GM21526 (cell line): ENCODE data around the gene ARL4A.
A peak's percentile ranks its signal among the peaks of the same experiment; 100 is the strongest.
"Not testable (repeated sequence)": the region's sequence is repeated elsewhere in the genome, so short reads cannot be mapped to it uniquely, and the experiment has no call there.

Experiments used
- ATAC-seq: cut with Tn5 transposase; IDR thresholded peaks from one replicate; pipeline ENCODE4 v1.9.1; 2021; ENCODE audit warnings: moderate library complexity; ENCODE audit not compliant: unreplicated experiment, low FRiP score

The ARL4A gene, protein sequence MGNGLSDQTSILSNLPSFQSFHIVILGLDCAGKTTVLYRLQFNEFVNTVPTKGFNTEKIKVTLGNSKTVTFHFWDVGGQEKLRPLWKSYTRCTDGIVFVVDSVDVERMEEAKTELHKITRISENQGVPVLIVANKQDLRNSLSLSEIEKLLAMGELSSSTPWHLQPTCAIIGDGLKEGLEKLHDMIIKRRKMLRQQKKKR

DNA sequence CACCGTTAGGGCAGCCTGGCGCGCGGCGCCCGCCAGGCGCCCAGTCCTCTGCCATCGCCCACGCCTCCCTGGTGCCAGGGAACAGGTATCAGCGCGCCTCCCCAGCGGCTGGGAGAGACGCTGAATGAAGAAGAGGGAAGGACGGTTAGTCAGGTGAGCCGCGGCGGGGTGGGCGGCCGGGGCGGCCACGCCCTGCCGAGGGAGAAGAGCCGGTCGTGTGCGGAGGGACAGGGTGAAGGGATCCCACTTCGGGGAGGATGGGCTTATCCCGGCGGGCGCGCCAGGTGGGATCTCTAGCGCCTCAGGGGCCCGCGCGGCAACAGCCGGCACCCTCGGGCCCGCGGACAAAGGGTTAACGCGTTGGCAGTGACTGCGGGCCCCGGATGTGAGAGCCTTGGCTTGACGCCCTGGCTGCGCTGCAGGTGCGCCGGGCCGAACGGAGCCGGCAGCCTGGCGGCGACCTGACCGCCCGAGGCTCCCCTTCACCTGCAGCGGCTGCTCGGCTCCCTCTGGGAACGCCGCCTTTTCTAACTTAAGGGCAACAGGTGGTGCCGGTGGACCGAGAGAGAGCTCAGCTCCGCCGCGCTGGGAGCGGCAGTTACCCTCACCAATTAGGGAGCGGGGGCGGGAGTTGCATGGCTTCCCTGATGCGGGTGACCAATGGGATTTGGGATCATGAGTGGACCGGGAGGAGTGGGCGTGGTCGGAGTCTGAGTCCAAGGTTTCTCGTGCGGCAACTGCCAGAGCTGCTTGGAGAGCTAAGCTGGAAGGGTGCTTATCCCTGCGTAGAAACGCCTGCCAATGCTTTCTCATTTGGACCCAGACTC, at the start of gene ARL4A:
TSS of gene ARL4A (plus strand) at position 743 of the 827 bp plus-strand sequence. CDS start 622 bp downstream, outside the sequence.
- ATAC-seq, result peak; percentile 89

DNA sequence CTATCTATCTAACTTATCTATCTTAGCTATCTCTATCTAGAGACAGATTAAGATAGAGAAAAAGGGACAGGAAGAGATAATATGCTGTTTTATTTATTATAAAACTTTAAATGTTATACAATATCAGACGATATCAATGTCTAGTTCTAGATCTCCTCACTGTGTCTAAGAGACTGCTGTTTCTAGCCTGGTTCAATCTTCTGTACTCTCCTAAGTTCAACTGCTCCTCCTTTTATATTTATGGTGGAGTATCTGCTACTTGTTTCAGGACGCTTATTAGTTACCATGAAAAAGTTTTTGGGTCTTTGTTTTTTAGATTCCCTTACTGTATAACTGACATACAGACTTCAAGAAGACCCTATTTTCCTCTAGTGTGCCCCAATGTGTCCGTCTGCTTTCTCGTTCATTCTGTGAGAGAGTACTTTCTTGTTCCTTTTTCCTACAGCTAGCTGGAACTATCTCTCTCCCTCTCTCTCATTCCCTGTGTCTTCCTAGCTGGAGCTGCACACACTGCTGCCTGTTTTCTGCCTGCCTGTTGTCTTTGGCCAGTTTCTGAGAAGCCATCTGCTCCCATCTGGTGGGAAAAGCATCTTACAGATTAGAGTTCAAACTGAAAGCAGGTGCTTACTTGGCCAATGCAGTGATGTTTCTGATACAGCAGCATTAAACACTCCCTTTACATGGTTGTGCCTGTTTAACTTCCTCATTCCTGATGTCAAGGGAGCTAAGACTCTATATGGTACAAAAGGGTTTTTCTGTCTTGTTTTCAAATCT, 49.4 kb upstream of the ARL4A start:
- no peak for ATAC-seq

DNA sequence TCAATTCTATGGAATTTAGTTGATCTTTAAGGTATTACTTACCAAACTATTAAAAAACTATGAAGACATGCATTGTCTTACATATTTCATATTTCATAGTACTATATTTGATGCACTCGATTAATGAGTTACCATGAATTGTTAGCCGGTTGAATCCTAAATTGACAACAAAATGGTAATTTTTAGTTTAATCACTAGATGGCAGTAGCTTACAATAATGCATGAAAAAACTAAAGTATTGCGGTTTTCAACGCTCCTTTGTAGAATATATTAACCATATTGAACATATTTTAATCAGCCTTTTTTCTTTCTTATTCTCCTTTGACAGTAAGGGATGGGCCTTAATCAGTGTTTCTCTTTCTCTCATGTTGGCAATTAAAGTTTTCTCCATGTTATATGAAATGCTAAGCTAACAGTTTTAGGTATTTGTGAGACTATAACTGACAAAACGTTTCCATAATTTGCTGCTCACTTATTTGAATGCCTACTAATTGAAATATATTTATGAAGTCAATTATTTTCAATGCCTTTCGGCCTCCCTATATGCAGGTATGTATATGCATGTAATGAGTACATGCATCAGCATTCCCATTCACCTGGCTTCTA, 48.5 kb upstream of the ARL4A start:
- peak; percentile 49 for ATAC-seq

DNA sequence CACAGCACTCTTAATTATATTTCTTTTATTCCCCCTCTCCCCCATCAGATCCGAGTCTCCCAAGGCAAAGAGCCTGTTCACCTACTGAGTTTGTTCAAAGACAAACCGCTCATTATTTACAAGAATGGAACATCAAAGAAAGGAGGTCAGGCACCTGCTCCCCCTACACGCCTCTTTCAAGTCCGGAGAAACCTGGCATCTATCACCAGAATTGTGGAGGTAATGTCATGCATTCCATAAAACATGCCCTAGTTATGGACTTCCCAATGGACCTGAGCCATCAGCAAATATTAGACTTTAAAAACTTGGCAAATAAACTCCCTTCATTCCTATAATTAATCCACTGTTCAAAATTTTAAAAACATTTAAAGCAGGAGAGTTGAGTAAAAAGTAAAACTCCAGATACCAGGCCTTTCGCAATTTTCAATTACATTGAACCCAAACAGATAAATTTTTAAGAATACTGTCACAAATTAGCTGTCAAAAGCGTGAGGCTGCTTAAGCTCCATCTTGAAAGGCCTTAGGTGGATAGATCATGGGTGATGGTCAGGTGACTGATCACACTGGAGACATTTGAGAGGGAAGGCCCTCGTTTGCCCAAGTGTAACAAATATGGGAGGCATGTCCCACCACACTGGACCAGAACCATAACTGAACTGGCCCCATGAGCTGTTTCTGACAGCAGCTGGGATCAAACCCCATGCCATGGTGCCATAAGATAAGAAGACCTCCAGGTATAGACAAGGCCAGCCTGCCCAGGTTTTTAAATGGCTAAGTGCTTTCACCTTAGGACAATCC, 46.9 kb upstream of the ARL4A start:
- no peak for ATAC-seq

DNA sequence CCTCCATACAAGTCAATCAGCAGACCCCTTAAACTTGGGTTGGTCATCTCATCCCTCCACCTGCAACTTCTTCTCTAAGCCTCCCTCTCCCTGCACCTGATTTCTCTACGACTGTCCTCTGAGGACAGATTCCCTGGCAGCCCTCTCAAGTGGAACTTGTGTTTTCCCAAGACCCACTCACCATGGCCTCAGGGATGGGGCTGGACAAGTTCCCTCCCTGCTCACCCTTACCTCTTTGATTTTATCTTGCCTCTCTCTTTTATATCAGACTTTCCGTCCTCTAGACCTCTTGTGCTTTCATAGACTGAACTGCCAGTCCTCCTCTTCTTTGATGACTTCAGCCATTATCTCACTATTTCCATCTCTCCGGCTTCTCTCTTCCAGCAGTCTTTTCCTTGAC, 46.2 kb upstream of the ARL4A start:
- ATAC-seq, result no peak

DNA sequence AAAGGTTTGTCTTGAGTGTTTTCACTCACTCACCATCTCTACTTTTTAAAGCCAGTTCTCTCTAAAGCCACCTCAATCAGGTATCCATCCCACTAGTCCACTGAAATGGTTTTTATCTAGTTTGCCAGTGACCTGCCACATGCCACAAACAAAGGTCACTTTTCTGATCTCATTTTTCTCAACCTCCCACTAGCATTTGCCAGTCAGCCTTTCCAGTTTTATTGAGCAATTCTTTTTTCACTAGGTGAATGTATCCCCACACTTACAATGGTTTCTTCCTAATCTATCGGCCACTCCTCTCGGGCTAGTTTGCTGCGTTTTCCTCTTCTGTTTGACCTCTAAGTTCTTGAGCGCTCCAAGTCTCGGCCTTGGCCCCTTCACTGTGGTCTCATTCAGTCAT, 44.9 kb upstream of the ARL4A start:
- no peak for ATAC-seq

DNA sequence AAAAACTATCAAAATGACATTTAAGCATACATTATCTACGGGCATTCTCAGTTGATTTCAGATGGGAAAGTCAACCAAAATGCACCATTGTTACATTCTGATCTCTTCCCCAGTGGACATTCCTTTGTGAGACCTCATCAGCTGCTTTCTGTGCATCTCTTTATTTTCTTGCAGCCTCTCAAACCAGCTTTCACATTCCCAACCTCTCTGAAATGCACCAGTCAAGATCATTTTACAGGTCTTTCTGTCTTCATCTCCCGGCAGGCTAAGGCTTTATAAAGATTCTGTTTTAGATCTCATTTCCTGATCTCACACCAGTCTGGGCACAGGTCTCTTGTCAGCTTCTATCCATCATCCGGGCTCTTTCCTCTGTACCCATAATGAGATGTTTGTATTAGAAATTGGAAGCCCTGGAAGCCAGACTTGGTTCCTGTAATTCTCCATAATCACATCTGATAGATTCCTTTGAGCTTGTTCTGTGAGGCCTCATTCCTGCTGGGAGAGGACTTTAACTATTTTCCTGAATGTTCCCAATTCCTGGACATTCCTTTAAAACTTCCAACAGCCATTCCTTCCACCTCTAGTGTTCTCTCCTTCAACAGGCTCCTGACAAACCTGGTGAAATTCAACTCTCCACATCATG, 44.3 kb upstream of the ARL4A start:
- ATAC-seq, result no peak

DNA sequence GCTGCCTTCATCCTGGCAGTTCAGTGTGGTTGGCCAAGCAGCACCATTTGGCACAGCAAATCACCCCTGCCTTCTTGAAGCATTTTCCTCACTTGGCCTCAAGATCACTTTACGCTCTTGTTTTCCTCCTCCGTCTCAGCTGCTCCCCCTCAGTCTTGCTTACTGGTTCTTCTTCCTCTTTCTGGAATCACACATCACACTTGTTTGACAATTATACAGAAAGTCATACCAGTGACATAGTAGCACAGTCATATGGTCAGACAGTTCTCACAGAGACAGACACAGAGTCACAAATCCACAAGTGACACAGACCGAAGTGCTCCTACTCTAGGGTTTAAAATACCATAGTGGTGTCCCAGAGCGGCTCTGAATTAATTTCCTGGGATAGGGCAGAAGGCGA, 43.8 kb upstream of the ARL4A start:
- ATAC-seq, result no peak

DNA sequence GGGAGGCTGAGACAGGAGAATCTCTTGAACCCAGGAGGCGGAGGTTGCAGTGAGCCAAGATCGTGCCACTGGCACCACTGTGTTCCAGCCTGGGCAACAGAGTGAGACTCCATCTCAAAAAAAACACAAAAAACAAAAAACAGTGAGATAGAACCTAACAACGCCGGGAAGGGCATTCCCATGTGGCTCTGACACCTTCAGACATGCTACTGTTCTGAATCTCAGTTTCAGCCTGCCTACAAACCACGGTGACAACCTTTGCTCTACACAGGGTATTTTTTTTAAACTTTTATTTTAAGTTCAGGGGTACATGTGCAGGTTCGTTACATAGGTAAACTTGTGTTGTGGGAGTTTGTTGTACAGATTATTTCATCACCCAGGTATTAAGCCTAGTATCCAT, 42.2 kb upstream of the ARL4A start:
- not testable (repeated sequence) for ATAC-seq

DNA sequence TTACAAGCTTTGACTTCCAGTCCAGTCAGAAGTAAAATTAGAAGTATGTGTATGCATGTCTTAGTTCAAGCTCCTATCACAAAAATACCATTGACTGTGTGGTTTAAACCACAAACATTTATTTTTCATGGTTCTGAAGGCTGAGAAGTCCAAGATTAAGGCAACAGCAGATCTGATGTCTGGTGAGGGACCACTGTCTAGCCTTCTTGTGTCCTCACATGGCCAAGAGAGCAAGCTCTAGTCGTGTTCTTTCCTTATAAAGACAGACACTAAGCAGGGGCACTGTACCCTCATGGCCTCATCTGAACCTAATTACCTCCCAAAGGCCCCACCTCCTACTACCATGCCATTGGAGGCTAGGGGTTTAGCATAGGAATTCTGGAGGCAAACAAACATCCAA, 41.3 kb upstream of the ARL4A start:
- no peak for ATAC-seq

DNA sequence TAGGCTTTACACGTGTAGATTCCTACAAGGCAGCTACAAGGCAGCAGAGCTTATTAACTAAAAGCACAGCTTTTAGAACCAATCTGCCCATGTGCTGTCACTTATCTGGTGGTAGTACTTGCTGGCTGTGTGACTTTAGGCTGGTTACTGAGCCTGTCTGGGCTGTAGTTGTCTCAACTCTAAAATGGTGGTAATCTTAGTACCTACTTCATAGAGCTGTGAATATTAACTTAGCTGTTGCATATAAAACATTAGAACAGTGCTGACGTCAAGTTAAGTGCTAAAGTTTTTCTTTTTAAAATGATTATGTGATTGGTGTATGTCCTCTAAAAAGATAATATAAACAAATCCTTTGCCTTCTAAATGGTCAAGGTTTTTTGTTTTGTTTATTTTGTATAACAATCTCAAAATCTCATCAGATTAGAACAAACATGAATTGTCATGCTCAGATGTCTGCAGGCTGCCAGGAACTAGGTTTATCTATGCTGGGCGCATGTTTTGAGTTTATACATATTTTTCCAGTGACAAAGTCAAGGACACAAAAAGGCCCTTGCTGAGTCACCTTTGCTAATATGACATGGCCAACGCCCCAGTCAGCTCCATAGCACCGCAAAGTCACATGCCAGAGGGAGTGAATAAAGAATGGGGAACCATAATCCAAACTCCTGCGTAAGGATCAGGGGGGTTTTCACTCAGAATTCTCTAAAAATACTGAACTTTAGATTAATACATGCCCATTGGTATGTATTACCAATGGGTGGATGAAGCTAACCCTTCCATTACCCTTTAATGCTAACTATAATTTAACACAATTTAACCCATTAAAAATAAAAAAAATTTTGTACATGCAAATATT, 39.8 kb upstream of the ARL4A start:
- no peak for ATAC-seq

DNA sequence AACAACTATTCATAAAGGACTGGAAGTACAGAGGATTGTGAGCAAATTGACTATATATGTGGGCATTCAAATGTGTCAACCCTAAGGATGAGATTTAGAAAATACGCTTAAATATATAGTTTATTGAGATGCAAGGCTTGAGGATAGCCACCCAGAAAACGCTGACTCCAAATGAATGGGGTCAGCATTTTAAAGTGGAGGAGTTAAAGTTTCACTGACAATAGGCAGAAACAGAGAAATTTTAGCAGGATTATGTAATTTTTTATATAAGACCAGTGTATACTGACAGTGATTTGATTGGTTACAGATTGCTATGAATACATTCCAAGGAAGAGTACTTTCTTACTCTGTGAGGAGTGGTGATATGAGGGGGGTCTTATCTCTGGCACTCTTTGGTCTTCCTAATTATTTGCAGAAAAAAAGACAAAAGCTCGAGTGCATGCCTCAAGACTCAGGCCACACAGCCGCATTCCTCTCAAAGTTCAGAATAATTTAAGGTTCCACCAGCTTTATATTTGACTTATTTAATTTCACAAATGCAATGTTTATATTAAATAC, 38.6 kb upstream of the ARL4A start:
- ATAC-seq, result no peak

DNA sequence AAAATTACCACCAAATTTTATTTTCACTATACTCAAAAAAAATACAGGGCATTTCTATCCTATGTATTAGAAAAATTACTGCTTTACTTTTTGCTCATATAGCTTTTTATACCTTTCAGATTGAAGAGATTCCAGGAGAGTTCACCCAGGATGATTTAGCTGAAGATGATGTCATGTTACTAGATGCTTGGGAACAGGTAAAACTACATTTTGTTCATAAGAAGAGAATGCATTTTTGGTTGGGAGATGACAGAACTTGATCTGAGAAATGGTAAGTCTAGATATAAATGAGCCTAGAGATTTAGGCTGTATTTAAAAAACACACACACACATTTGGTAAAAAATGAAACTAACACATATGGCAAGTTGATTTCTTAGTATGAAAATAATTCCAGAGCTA, 38.1 kb upstream of the ARL4A start:
- no peak for ATAC-seq

DNA sequence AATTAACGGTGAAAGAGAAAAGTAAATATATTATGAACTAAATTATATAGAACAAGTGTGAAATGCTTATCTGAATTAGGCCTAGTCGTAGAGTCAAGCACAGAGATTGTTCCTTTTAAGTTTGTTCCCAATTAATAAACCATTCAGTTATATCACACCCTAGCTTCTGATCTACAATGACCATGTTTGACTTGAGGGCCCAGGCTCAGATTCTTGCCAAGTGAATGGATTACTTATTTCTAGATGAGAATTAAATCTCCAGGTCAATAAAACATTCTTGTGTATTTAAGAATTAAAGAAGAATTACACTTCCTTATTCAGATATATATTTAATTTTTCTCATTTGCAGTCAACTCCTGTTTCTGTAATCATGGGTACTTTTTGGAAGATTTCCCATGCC, 37.4 kb upstream of the ARL4A start:
- ATAC-seq, result no peak

DNA sequence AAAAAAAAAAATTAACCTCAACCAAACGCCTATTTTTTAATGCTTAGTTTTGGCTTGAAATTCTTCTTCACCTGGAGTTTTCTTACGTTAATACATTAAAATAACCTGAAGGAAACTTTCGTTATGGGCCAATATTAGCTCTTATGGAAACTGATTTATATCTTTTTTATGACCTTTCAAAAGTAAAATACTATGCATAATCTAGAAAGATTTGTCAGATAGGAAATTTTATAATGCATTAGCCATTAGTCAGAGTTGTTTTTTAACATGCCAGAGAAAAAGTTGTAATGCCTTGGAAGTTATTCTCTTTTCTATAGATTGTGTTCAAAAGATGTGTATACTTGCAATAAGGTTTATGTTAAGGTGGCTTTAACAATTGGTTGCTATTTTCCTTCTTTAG, 34.3 kb upstream of the ARL4A start:
- ATAC-seq, result no peak

DNA sequence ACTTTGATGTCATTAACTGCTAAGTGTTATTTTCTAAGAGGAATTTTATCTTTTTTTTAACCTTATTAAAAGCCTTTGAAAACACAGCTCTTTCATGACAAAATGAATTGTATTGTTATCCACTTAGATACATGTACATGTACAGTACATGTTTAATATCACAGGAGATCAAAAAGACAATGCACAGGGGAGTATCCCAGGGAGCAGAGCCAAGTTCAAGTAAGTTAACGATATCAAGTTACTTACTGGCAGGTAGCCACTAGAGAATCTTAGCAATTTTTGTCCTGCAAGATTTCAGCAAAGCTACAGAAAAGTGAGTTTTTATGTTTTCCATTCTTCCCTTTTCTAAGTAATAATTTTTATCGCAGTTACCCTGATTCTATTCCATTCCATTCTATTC, 33.9 kb upstream of the ARL4A start:
- ATAC-seq, result no peak

DNA sequence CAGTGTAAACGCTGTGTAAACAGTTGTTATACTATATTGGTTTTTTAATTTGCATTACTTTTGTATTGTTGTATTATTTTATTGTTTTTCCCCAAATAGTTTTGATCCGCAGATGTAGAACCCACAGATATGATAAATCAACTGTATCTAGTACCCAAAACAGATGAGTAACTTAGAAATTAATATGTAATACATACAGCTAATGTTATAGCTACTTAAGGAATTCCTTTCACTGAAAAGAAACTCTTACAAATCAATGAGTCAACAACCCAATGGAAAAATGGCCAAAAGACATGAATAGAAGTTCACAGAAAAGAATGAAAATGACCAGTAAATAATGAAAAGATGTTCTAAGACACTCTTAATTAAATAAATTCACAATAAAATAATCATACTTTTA, 32.3 kb upstream of the ARL4A start:
- no peak for ATAC-seq

DNA sequence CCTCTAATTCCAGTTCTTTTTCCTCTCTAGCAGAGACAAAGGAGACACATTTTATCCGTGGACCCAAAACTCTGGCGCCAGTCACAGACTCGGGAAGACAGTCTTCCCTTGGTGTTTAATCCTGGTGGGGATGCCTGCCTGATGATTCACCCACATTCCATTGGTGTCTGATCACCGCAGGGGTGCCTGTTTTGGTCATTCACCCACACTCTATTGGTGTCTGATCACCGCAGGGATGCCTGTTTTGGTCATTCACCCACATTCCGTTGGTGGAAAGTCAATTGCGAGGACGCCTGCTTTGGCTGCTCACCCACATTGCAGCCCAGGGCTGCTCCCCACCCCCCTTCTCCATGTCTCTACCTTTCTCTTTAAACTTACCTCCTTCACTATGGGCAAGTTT, 27.0 kb upstream of the ARL4A start:
- ATAC-seq, result not testable (repeated sequence)

DNA sequence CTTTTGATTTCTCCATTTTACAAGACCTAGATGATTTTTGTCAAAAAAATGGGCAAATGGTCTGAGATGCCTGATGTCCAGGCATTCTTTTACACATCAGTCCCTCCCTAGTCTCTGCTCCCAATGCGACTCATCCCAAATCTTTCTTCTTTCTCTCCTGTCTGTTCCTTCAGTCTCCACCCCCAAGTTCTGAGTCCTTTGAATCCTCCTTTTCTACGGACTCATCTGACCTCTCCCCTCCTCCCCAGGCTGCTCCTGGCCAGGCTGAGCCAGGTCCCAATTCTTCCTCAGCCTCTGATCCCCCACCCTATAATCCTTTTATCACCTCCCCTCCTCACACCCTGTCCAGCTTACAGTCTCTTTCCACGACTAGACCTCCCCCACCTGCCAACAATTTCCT, 26.4 kb upstream of the ARL4A start:
- not testable (repeated sequence) for ATAC-seq
